ENCODE measurements around the gene SLC25A45.

GRCh38 chr11:65416841-65417701 is 34.6 kb upstream of the SLC25A45 start:
- TF ChIP-seq CTCF (conservative IDR thresholded peaks at IDR 0.05; ENCODE audit: low read depth, low read length) (no peak), RAD21 (IDR thresholded peaks at IDR 0.05; ENCODE audit: low read length) (no peak), POLR2A (IDR thresholded peaks at IDR 0.05; ENCODE audit: low read depth, low read length) (no peak), MAZ (IDR thresholded peaks at IDR 0.05; ENCODE audit: borderline replicate concordance, low read depth, low read length) (no peak)
